Gastrocnemius medialis (tissue), 4 donors: ENCODE data around the gene PCLO. TPM values are rescaled to one million over a fixed set of nuclear protein-coding genes. Genes with fewer than 3 reads are reported as not detected.

ENCODE experiments used
- ATAC-seq, 2 donors: fragments of 150-250 bp; one replicate each; pipeline ENCODE4 v1.9.1; 2016
- DNase-seq, 2 donors: peaks; one replicate each; pipeline ENCODE4 v3.0.0-alpha.2; 2019
- H3K27ac ChIP-seq, 4 donors: fragments of 200-600 bp; sonication (generic); 1 replicate in 1 of 4; 2 replicates in 3 of 4; pipeline ENCODE4 v1.5.1; 2016 to 2018; ENCODE audit warnings: mild to moderate bottlenecking in 2 of 4, moderate library complexity in 1 of 4
- H3K27me3 ChIP-seq, 3 donors: fragments of 200-600 bp; sonication (generic) in 2 of 3; 1 replicate in 1 of 3; 2 replicates in 2 of 3; pipeline versions ENCODE4 v1.5.1 to v1.6.0; 2016 to 2019; ENCODE audit warnings: mild to moderate bottlenecking in 1 of 3, moderate library complexity in 1 of 3
- H3K36me3 ChIP-seq, 2 donors: fragments of 200-600 bp; sonication (generic) in 1 of 2; one replicate each; pipeline ENCODE4 v1.5.1; 2017 to 2018
- H3K4me1 ChIP-seq, 2 donors: fragments of 200-600 bp; sonication (generic) in 1 of 2; one replicate each; pipeline ENCODE4 v1.5.1; 2016 to 2017; ENCODE audit warnings: mild to moderate bottlenecking in 2 of 2
- H3K4me3 ChIP-seq, 4 donors: fragments of 200-600 bp; sonication (generic) in 3 of 4; 1 replicate in 1 of 4; 2 replicates in 3 of 4; pipeline ENCODE4 v1.5.1; 2016 to 2019; ENCODE audit warnings: mild to moderate bottlenecking in 2 of 4
- H3K9me3 ChIP-seq, 3 donors: fragments of 200-600 bp; sonication (generic) in 2 of 3; 1 replicate in 1 of 3; 2 replicates in 2 of 3; pipeline ENCODE4 v1.5.1; 2016 to 2019
- CTCF ChIP-seq, 5 experiments: fragments of 450-650 bp in 3 of 5; fragments of 200-600 bp in 2 of 5; sonication (generic) in 2 of 5; IDR thresholded peaks in 4 of 5; conservative IDR thresholded peaks in 1 of 5; 1 replicate in 4 of 5; 2 replicates in 1 of 5; pipeline ENCODE4 v1.5.1; 2016 to 2019; ENCODE audit warnings: antibody characterized with exemption in 5 of 5, mild to moderate bottlenecking in 3 of 5, moderate library complexity in 3 of 5
- POLR2A ChIP-seq, 2 donors: fragments of 450-650 bp; IDR thresholded peaks; one replicate each; pipeline ENCODE4 v1.6.1; 2017; ENCODE audit warnings: antibody characterized with exemption in 2 of 2, mild to moderate bottlenecking in 2 of 2, moderate library complexity in 2 of 2
- in situ Hi-C, 4 donors: fragments of 200-750 bp; cut with MboI; loops; one replicate each; pipeline versions ENCODE4 v1.15.0 to v1.8.0; 2017; ENCODE audit warnings: low sequenced_read_pairs in 4 of 4
- intact Hi-C: fragments of 100-400 bp; cut with DNase I; formaldehyde crosslinking; loops from one replicate; pipeline ENCODE4 v1.15.1; 2023; ENCODE audit warnings: low total_unique reads
- total RNA-seq, 4 donors: library from RNA; depleted of rRNA; stranded (reverse); fragments of >200 nt; gene quantifications; one replicate each; pipeline versions ENCODE4 v1.1.0 to v1.2.3, GENCODE V29; 2016

PCLO gene
- total RNA-seq, 4 donors from 2014 or later = 0.05 to 0.29 TPM; not detected in 2

- intact Hi-C loops = no loop called here
- Histone ChIP-seq H3K27ac (no peak overlapping the region), H3K36me3 (no peaks in the 10 kb centered on the region), H3K4me1 (no peaks in the 10 kb centered on the region), H3K4me3 (no peak overlapping the region), H3K27me3 (no peaks in the 10 kb centered on the region), H3K9me3 (no peaks in the 10 kb centered on the region)
- in situ Hi-C loops = no loop called here
- DNase-seq = no peak
- TF ChIP-seq CTCF (IDR thresholded peaks at IDR 0.05 in 4 of 5, conservative IDR thresholded peaks at IDR 0.05 in 1 of 5) (no peak), POLR2A (IDR thresholded peaks at IDR 0.05) (no peak)
- no peak for ATAC-seq
These were observed 104.0 kb downstream of the PCLO start for GRCh38 chr7:83058667-83059066.

- intact Hi-C loops = no loop called here
- Histone ChIP-seq H3K27me3 (no peaks in the 10 kb centered on the region), H3K9me3 (no peaks in the 10 kb centered on the region), H3K4me1 (no peaks in the 10 kb centered on the region), H3K4me3 (no peak overlapping the region), H3K36me3 (no peaks in the 10 kb centered on the region), H3K27ac (no peak overlapping the region)
- TF ChIP-seq POLR2A (IDR thresholded peaks at IDR 0.05) = no peak
- no peak for TF ChIP-seq CTCF (IDR thresholded peaks at IDR 0.05 in 4 of 5, conservative IDR thresholded peaks at IDR 0.05 in 1 of 5)
- ATAC-seq (no peak), DNase-seq (no peak)
- in situ Hi-C loops = no loop called here
These were observed 107.5 kb downstream of the PCLO start for GRCh38 chr7:83055197-83055596.

- H3K4me3 ChIP-seq = no peak overlapping the region
- ATAC-seq (no peak), DNase-seq (no peak)
- in situ Hi-C loops (no loop called here), intact Hi-C loops (no loop called here)
- H3K27me3 ChIP-seq = no peaks in the 10 kb centered on the region
- H3K9me3 ChIP-seq = no peaks in the 10 kb centered on the region
- H3K4me1 ChIP-seq = no peaks in the 10 kb centered on the region
- H3K36me3 ChIP-seq = no peaks in the 10 kb centered on the region
- TF ChIP-seq POLR2A (IDR thresholded peaks at IDR 0.05) (no peak), CTCF (IDR thresholded peaks at IDR 0.05 in 4 of 5, conservative IDR thresholded peaks at IDR 0.05 in 1 of 5) (no peak)
- no peak overlapping the region for H3K27ac ChIP-seq
These were observed 108.2 kb downstream of the PCLO start for GRCh38 chr7:83054472-83054871.

GRCh38 chr7:83053965-83054364, 108.7 kb downstream of the PCLO start:
- H3K36me3 ChIP-seq = no peaks in the 10 kb centered on the region
- H3K9me3 ChIP-seq = no peaks in the 10 kb centered on the region
- TF ChIP-seq CTCF (IDR thresholded peaks at IDR 0.05 in 4 of 5, conservative IDR thresholded peaks at IDR 0.05 in 1 of 5) (no peak), POLR2A (IDR thresholded peaks at IDR 0.05) (no peak)
- ATAC-seq (no peak), DNase-seq (no peak)
- in situ Hi-C loops = no loop called here
- no peaks in the 10 kb centered on the region for H3K27me3 ChIP-seq
- intact Hi-C loops = no loop called here
- H3K4me3 ChIP-seq = no peak overlapping the region
- H3K4me1 ChIP-seq = no peaks in the 10 kb centered on the region
- H3K27ac ChIP-seq = no peak overlapping the region

- in situ Hi-C loops = no loop called here
- DNase-seq (no peak), ATAC-seq (no peak)
- Histone ChIP-seq H3K4me3 (no peak overlapping the region), H3K36me3 (no peaks in the 10 kb centered on the region), H3K27ac (no peak overlapping the region), H3K9me3 (no peaks in the 10 kb centered on the region), H3K4me1 (no peaks in the 10 kb centered on the region), H3K27me3 (no peaks in the 10 kb centered on the region)
- intact Hi-C loops = no loop called here
- TF ChIP-seq CTCF (IDR thresholded peaks at IDR 0.05 in 4 of 5, conservative IDR thresholded peaks at IDR 0.05 in 1 of 5) (no peak), POLR2A (IDR thresholded peaks at IDR 0.05) (no peak)
These were observed 122.2 kb downstream of the PCLO start for GRCh38 chr7:83040484-83040883.
